Stimulated activated CD4-positive, alpha-beta T cell treated with anti-CD3 and anti-CD28 coated beads, Interleukin-1b, Interleukin-23, amount 100 ng/mL, for 1 hour (primary cell): Measurements from ENCODE around the gene HOMER3.

Source experiments
- DNase-seq, 2 donors: peaks; one replicate each; pipeline ENCODE4 v3.0.0-alpha.2; 2020; ENCODE audit warnings: low read depth in 2 of 2

The HOMER3 gene

GRCh38 chr19:18940769-18941627, at the start of gene HOMER3:
Gene HOMER3 (minus strand): TSS chr19:18941217. CDS start chr19:18938982, 2,235 bp downstream.
- peak; percentile 33 to 67 for DNase-seq

- DNase-seq = no peak
Observed at GRCh38 chr19:18990128-18990708, 49.2 kb upstream of the HOMER3 start.

DNA sequence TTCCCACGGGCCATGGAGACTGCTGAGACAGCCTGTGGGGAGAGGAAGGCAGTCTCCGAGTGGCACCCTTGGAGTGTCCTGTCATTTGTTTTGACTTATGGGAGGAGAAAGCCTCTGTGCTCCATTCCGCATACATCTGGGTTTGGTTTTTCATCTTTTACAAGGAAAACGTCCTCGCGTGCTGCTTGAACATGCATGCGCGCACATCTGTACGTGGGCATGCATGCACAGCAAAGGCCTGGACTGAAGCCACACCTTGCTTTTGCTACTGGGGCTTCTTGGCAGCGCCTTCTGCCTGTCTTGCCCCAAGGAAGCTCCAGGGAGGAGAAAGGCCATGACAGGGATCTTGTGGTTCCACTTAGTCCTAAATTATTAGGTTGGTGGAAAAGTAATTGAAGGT, 48.3 kb upstream of the HOMER3 start:
- no peak for DNase-seq

- no peak for DNase-seq
Observed at GRCh38 chr19:18987456-18987855, 46.4 kb upstream of the HOMER3 start.

DNA sequence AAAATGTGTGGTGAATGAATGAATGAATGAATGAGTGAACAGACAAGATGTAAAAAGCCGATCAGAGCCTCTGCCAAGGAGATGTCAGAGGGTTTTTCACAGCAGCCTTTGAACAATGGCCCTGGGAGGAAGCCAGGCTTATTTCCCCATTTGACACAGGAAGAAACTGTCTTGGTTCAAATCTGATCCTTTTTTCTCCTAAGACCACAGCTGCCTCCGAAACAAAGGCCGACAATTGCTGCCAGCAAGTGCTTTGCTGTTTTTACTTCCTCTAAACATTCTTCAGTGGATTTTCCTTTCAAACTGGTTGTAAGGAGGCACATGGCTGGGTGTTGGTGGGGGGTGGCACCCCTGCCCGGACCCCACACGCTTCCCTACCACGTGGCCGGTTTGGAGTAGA, 44.2 kb upstream of the HOMER3 start:
- DNase-seq = no peak

- DNase-seq = no peak
Observed at GRCh38 chr19:18984251-18984650, 43.2 kb upstream of the HOMER3 start.

GRCh38 chr19:18982669-18983068, 41.7 kb upstream of the HOMER3 start:
- no peak for DNase-seq

DNA sequence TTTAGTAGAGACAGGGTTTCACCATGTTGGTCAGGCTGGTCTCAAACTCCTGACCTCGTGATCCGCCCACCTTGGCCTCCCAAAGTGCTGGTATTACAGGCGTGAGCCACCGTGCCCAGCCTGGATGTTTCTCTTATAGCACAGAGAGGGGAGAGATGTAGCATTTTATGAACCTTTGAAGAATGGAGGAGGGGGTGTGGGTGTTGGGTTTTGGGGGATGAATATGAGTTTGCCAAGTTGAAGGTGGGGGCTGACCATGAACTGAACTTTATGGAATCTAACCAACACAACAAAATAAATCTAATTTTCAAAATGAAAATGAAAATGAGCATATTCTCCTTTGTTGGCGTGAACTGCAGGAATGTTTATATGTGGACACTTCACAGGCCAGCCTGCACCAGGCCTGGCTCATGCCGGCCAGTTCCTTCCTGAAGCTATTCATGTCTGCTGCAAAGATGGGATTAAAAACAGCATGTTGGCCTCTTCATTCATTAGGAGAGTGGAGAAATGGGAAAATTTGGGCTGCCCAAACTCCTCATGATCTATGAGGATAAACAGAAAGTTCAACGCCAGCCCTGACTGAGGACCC, 39.5 kb upstream of the HOMER3 start:
- DNase-seq = no peak

GRCh38 chr19:18978616-18979015, 37.6 kb upstream of the HOMER3 start:
- DNase-seq = no peak

- no peak for DNase-seq
Observed at GRCh38 chr19:18975869-18976268, 34.9 kb upstream of the HOMER3 start.

- DNase-seq = no peak
Observed at GRCh38 chr19:18975011-18975410, 34.0 kb upstream of the HOMER3 start.

DNA sequence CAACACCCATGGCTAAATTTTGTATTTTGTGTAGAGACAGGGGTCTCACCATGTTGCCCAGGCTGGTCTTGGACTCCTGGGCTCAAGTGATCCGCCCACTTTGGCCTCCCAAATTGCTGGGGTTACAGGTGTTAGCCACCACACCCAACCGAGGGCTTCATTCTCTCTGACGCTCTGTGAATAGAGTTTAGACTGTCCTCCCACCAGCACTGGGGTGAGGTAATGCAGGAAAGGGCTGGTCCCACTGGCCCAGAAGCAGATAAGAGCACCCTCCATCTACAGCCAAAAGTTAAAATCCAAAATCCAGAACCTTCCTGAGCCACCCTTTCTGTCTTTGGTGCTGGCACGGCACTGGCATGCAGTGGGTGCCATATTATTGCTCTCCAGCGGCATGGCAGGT, 31.8 kb upstream of the HOMER3 start:
- no peak for DNase-seq

GRCh38 chr19:18972301-18972811, 31.3 kb upstream of the HOMER3 start:
- no peak for DNase-seq

DNA sequence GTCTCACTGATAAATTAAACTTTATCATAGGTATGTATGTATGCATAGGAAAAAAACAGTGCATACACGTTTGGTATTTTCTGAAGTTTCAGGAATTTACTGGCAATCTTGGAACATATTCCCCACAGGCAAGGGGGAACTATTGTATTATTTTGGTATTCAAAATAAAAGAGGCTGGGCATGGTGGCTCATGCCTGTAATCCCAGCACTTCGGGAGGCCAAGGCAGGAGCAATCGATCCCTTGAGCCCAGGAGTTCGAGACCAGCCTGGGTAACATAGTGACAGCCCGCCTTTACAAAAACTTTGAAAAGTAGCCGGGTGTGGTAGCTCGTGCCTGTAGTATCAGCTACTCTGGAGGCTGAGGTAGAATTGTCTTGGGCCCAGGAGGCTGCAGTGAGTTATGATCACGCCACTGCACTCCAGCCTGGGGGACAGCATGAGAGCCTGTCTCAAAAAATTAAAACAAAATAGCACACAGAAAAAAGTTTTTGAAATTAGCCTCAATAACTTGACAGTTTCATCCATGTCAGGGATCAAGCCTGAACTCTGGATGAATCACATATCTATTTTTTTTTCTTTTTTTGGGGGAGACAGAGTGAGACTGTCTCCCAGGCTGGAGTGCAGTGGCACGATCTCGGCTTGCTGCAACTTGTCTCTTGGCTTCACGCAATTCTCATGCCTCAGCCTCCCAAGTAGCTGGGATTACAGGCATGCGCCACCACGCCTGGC, 29.1 kb upstream of the HOMER3 start:
- no peak for DNase-seq

DNA sequence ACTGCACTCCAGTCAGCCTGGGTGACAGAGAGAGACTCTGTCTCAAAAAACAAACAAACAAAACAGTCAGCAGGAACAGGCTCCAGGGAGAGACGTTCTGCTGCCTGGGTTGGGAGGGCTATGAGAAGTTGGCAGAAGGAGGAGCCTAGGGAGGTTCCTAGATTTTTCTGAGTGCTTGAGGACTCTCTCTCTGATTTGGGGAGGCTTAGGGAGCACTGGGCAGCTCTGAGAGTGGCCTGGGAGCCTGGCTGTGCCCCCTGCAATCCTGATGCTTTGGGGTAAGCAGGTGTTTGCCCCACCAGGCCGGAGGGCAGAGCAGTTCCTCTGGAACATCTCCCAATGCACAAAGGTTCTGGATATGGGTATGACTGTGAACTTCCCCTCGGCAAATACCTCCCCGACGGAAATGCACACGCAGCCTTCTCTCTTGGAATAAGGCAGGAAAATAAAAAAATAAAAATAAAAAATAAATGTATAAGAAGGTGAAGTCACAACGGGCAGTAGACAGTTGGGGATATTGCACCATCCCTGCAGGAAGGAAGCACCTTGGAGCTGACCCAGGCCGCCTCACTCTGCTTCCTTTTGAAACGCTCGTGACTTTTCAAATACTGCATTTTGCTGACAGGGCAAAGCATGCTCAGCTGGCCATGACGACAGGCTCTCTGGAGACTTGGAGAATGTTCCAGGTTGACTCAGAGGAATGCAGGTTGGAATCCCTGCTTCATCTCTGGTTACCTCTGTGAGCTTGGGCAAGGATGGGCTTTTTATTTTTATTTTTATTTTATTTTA, 26.5 kb upstream of the HOMER3 start:
- no peak for DNase-seq

DNA sequence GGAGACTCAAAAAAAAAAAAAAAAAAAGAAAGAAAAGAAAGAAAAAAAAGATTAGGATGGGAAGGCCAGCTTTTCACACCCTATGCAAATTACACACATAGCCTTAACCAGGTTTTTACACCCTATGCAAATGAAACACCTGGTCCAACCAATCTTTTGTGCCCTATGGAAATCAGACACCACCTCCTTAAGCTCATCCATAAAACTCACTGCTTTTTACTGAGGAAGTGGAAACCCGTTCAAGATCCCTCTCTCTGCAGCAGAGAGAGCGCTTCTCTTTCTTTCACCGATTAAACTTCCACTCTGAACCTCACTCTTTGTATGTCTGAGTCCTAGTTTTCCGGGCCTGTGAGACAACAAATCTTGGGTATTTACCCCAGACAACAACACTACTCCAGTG, 25.3 kb upstream of the HOMER3 start:
- no peak for DNase-seq

- no peak for DNase-seq
Observed at GRCh38 chr19:18964121-18964520, 23.1 kb upstream of the HOMER3 start.

DNA sequence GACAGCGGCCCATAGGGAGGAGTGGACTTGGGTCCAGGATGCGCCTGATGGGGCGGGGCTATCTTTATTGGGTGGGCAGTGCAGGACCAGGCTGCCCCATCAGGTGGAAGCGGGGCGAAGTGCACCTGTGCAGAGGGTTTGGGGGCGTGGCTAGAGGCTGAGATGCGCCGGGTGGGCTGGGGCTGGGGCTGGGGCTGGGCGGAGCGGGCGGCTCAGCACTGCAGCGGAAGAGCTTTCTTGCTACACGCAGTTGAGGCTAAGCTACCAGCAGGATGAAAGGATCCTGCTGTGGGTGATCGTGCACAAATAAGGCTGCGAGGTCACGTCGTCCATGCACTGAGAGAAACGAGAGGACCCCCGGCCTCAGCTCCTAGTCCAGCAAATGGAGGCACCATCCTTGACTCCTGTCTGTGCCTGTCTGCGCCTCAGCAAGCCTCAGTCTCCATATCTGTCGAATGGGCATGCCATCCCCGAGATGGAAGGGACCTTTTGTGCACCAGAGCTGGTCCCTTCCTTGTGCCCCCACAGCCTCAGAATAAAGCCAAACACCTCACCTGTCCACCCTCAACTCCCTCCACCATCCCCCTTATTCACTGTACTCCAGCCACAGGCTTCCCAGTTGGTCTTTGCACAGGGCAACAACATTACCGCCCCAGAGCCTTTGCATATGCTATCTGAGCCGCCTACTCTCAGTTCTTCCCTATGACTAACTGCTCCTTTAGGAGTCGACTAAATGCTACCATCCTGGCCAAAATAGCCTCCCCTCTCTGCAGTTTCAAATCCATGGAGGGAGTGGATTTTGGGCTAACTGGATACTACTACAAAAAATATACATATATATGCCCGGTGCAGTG, 21.0 kb upstream of the HOMER3 start:
- DNase-seq = no peak

DNA sequence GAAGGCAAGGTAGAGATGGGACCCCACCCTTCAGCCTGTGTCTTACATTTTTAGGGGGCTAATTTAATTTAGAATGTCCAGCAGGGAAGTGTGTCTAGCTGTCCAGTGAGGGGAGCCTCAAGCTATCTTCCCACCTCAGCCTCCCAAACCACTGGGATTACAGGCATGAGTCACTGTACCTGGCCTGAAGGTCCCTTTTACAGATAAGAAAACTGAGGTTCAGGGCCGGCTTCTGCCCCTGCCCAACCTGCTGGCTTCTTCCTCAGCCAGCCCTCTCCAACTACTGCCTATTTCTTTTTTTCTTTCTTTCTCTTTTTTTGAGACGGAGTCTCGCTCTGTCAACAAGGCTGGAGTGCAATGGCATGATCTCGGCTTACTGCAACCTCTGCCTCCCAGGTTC, 19.4 kb upstream of the HOMER3 start:
- DNase-seq = no peak

DNA sequence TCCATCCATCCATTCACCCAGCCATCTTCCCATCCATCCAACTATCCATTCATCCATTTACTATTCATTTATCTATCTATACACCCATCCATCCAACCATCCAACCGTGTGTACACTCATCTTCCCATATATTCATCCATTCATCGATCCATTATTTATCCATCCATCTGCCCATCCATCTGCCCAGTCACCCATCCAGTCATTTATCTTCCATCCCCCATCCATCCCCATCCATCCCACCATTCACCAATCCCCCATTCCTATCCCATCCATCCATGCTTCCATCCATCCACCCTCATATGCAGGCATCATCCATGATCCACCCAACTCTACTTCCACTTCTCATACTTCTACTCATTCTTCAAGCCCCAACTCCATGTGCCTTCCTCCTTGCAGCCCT, 14.0 kb upstream of the HOMER3 start:
- no peak for DNase-seq
